Measurements from ENCODE around the gene BMP6. TPM values are rescaled to one million over a fixed set of nuclear protein-coding genes. Genes with fewer than 3 reads are reported as not detected.

The BMP6 gene
- total RNA-seq, 1 experiment from 2014 or later: 0.28 TPM

DNA sequence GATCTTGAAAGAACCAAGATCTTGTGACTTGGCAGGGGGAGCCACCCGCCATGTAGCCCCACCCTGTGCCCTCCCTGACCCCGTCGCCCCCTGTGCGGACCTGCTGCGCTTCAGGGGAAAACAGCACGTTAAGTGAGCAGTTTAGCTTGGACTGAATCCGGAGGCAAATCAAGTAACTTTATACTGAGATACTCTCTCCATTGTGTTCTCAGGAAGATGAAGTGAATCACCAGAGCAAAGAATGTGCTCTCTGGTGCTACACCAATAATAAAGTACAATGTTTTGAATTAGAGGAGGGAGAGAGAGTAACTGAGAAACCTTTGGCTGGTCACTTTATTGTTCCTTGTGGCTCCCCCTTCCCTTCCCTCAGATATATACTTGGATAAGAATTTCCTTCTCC is 101.2 kb downstream of the BMP6 start:
- Histone ChIP-seq H3K79me2 (ENCODE audit: insufficient read depth, low read length) (no peaks in the 10 kb centered on the region), H3K23ac (ENCODE audit: insufficient read length, low read depth, low read length) (no peak overlapping the region), H3K27ac (ENCODE audit: insufficient read length, low read depth, low read length) (no peak overlapping the region), H3K18ac (ENCODE audit: insufficient read length, low read depth, low read length) (no peak overlapping the region), H3K14ac (ENCODE audit: insufficient read depth, low read length) (no peak overlapping the region), H4K8ac (replicated peaks; ENCODE audit: insufficient read length, low read depth, low read length) (no peak overlapping the region), H2BK12ac (ENCODE audit: insufficient read length, low read depth, low read length) (no peak overlapping the region), H2BK5ac (ENCODE audit: insufficient read length, low read length) (no peak overlapping the region), H3K4ac (ENCODE audit: low read depth, low read length) (no peak overlapping the region), H3K27me3 (ENCODE audit: insufficient read depth, low read length) (no peaks in the 10 kb centered on the region), H4K20me1 (ENCODE audit: control insufficient read depth, insufficient read depth, insufficient read length) (no peaks in the 10 kb centered on the region), H3K23me2 (ENCODE audit: insufficient read length, low read depth, low read length, poor library complexity, severe bottlenecking) (no peaks in the 10 kb centered on the region), H2AFZ (ENCODE audit: low read length) (no peak overlapping the region), H3K4me2 (ENCODE audit: insufficient read depth, insufficient read length, low read length) (no peak overlapping the region), H3K4me1 (ENCODE audit: insufficient read depth, low read length) (no peaks in the 10 kb centered on the region), H4K5ac (ENCODE audit: insufficient read length, low read depth, low read length) (no peak overlapping the region), H3K9ac (ENCODE audit: extremely low read depth, insufficient read length, low read length) (no peak overlapping the region), H3K9me3 (ENCODE audit: control insufficient read depth, low read depth, low read length) (no peaks in the 10 kb centered on the region), H2BK20ac (ENCODE audit: low read depth, low read length, poor library complexity, severe bottlenecking) (no peak overlapping the region), H3K56ac (ENCODE audit: insufficient read length, low read depth, low read length) (no peak overlapping the region), H2AK5ac (ENCODE audit: insufficient read length, low read length) (no peak overlapping the region), H2BK15ac (ENCODE audit: low read depth, low read length) (no peak overlapping the region), H2BK120ac (ENCODE audit: low read depth, low read length, poor library complexity, severe bottlenecking) (no peak overlapping the region), H4K91ac (ENCODE audit: insufficient read length, low read depth, low read length) (no peak overlapping the region), H3T11ph (ENCODE audit: low read length) (no peak overlapping the region), H3K79me1 (ENCODE audit: insufficient read depth, low read depth, low read length, poor library complexity, severe bottlenecking) (no peaks in the 10 kb centered on the region)
- no peak for DNase-seq
- no peak overlapping the region; a peak in 1 of 7 replicates for H3K27ac Mint-ChIP-seq
- no peaks in the 10 kb centered on the region; a peak in 1 of 5 replicates for H3K9me3 Mint-ChIP-seq
- peaks cover 23 to 28% of the 10 kb centered on the region in 2 experiments for H3K4me1 Mint-ChIP-seq
- TF ChIP-seq, protein P1, sequence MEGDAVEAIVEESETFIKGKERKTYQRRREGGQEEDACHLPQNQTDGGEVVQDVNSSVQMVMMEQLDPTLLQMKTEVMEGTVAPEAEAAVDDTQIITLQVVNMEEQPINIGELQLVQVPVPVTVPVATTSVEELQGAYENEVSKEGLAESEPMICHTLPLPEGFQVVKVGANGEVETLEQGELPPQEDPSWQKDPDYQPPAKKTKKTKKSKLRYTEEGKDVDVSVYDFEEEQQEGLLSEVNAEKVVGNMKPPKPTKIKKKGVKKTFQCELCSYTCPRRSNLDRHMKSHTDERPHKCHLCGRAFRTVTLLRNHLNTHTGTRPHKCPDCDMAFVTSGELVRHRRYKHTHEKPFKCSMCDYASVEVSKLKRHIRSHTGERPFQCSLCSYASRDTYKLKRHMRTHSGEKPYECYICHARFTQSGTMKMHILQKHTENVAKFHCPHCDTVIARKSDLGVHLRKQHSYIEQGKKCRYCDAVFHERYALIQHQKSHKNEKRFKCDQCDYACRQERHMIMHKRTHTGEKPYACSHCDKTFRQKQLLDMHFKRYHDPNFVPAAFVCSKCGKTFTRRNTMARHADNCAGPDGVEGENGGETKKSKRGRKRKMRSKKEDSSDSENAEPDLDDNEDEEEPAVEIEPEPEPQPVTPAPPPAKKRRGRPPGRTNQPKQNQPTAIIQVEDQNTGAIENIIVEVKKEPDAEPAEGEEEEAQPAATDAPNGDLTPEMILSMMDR (conservative IDR thresholded peaks at IDR 0.05): no peak
- peaks cover 0 to 4% (median 0%) of the 10 kb centered on the region in 3 experiments; a peak in 2 of 7 replicates for H3K36me3 Mint-ChIP-seq (ENCODE audit: insufficient read depth in 1 of 3, low read depth in 3 of 3)
- no peak overlapping the region for H3K4me3 Mint-ChIP-seq
- no peaks in the 10 kb centered on the region; the same call in 1 of the 2 replicates for H3K27me3 Mint-ChIP-seq (ENCODE audit: low read depth)
- WGBS (ENCODE audit: extremely low coverage, insufficient read length, low lambda C conversion rate): no CpG with 5 or more reads among the region's 7 CpGs
